ENCODE data around the gene ECM1.
A peak's percentile ranks its signal among the peaks of the same experiment; 100 is the strongest.

Gene ECM1

DNA sequence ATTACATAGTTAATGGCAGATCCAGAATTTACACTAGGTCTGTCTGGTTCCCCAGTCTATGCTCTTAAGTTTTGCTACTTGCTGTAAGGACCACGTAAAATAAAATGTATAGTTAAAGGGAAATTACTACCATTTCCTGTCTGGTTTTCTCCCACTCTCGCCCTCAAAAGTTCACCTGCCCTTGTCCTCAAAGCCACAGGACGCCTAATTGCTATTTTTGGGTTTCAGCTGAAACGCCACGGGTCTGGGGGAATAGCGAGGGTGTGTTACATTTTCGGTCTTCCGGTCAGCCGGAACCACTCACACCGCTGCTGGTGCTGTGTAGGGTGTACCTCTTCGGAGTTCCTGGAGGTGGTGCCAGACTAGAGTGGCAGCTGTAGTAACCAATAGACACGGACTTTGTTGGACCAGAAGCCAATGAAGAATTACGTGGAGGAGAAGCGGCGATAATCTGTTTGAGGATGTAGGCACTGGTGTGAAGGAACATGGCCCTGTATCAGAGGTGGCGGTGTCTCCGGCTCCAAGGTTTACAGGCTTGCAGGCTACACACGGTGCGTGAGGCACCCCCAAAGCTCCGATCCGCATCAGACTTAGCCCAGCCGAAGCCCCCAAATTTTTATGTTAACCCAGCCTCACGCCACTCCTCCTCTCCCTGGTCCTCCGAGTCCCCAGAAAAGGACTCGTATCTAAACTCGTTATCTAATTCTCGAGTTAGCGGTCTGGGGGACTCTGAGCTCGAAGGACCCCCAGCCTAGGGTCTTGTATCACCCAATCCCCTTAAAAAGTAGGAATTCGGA is 20.7 kb upstream of the ECM1 start, which contains the start of gene TARS2:
Gene TARS2 (plus strand): TSS at position 454 of the 797 bp plus-strand sequence. CDS start 32 bp downstream, at position 486.
- H3K4me3 Mint-ChIP-seq: peak within 1 kb of the TSS; percentile 96
- peaks cover 48% of the 10 kb centered on the region for H3K36me3 Mint-ChIP-seq (ENCODE audit: low read depth)
- no peaks in the 10 kb centered on the region for H3K9me3 Mint-ChIP-seq
- H3K4me1 Mint-ChIP-seq (ENCODE audit: low read depth): peaks cover 16% of the 10 kb centered on the region
- intact Hi-C loops (cut with micrococcal nuclease): no loop called here
- peak within 1 kb of the TSS; percentile 99 for H3K27ac Mint-ChIP-seq
- H3K27me3 Mint-ChIP-seq: no peaks in the 10 kb centered on the region

DNA sequence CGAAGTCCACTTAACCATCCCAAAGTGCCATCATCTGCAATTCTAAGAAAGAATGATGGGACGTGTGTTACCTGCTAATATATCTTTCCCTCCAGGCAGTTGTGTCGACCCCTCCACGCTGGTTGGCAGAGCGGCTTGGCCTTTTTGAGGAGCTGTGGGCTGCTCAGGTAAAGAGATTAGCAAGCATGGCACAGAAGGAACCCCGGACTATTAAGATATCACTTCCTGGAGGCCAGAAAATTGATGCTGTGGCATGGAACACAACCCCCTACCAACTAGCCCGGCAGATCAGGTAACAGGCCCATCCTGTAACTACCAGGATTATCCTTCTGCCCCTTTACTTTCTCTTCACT is 20.2 kb upstream of the ECM1 start:
- intact Hi-C loops (cut with micrococcal nuclease): no loop called here
- peak overlapping the region; percentile 99 for H3K27ac Mint-ChIP-seq
- peaks cover 16% of the 10 kb centered on the region for H3K4me1 Mint-ChIP-seq (ENCODE audit: low read depth)
- H3K9me3 Mint-ChIP-seq: no peaks in the 10 kb centered on the region
- H3K27me3 Mint-ChIP-seq: no peaks in the 10 kb centered on the region
- H3K36me3 Mint-ChIP-seq (ENCODE audit: low read depth): peaks cover 53% of the 10 kb centered on the region
- peak overlapping the region; percentile 96 for H3K4me3 Mint-ChIP-seq

DNA sequence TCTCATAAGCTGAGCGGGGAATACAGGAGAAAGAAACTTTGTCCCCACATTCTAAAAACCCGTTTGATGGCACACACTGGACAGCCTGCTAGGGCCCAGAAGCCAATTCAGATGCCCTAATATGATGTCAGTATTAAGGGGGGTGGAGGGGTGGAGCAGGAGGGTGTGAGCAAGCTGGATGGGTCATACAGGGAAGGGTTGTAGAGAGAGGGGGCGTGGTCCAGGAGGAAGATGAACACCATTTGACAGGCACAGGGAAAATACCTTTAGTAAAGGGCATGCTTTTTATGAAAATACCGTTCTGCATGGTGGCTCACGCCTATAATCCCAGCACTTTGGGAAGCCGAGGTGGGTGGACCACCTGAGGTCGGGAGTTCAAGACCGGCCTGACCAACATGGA is 14.7 kb upstream of the ECM1 start:
- Mint-ChIP-seq H3K4me1 (ENCODE audit: low read depth) (peaks cover 7% of the 10 kb centered on the region), H3K36me3 (ENCODE audit: low read depth) (peaks cover 94% of the 10 kb centered on the region), H3K4me3 (no peak overlapping the region), H3K27me3 (no peaks in the 10 kb centered on the region), H3K9me3 (no peaks in the 10 kb centered on the region), H3K27ac (no peak overlapping the region)
- intact Hi-C loops (cut with micrococcal nuclease): no loop called here

DNA sequence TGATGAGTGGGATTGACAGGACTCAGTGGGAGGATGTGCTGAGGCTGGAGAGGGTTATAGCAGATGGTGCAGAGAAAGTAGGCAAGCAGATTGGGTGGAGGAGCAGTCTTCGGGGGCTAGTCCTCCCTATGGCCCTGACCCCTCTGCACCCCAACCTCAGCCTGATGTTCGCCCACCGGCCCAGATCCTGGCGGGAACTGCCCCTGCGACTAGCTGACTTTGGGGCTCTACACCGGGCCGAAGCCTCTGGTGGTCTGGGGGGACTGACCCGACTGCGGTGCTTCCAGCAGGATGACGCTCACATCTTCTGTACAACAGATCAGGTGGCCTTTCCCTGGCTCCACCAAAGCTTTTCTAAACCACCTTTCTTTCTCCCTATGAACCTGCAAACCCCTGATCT is 9.6 kb upstream of the ECM1 start:
- Mint-ChIP-seq H3K27ac (peak overlapping the region; percentile 11), H3K27me3 (no peaks in the 10 kb centered on the region), H3K9me3 (no peaks in the 10 kb centered on the region), H3K4me1 (ENCODE audit: low read depth) (no peaks in the 10 kb centered on the region), H3K4me3 (no peak overlapping the region), H3K36me3 (ENCODE audit: low read depth) (peaks cover 92% of the 10 kb centered on the region)
- intact Hi-C loops (cut with micrococcal nuclease): no loop called here

DNA sequence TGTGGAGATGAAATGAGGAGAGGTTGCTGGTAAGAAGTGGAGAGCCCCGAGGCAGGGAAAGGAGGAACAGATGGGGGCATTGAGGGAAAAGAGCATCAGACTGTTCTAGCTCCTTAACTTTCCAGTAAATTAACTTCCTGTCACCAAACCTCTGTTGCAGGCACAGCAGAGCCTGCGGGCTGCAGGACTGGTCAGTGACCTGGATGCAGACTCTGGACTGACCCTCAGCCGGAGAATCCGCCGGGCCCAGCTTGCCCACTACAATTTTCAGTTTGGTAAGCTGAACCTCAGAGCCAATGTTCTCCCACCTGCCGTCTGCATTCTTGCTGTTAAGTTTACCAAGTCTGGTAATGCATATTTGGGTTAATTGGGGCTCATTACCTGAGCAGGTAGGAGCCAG is 2.5 kb upstream of the ECM1 start:
- Mint-ChIP-seq H3K27me3 (no peaks in the 10 kb centered on the region), H3K36me3 (ENCODE audit: low read depth) (peaks cover 72% of the 10 kb centered on the region), H3K4me3 (no peak overlapping the region), H3K27ac (peak overlapping the region; percentile 6), H3K9me3 (no peaks in the 10 kb centered on the region), H3K4me1 (ENCODE audit: low read depth) (peaks cover 31% of the 10 kb centered on the region)
- intact Hi-C loops (cut with micrococcal nuclease): no loop called here

- intact Hi-C loops (cut with micrococcal nuclease): no loop called here
- Mint-ChIP-seq H3K36me3 (ENCODE audit: low read depth) (peaks cover 74% of the 10 kb centered on the region), H3K4me3 (peak overlapping the region; percentile 48), H3K9me3 (no peaks in the 10 kb centered on the region), H3K27ac (peak overlapping the region; percentile 77), H3K4me1 (ENCODE audit: low read depth) (peaks cover 32% of the 10 kb centered on the region), H3K27me3 (no peaks in the 10 kb centered on the region)
Measured at GRCh38 chr1:150508982-150509381, 1.1 kb downstream of the ECM1 start.

DNA sequence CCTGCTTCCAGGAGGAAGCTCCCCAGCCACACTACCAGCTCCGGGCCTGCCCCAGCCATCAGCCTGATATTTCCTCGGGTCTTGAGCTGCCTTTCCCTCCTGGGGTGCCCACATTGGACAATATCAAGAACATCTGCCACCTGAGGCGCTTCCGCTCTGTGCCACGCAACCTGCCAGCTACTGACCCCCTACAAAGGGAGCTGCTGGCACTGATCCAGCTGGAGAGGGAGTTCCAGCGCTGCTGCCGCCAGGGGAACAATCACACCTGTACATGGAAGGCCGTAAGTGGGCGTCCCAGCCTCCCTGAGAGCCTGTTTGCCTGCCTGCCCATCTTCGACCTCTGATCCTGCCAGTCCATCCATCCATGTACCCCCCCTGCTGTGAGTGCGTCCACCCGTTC is 3.6 kb downstream of the ECM1 start:
- Mint-ChIP-seq H3K27ac (no peak overlapping the region), H3K4me1 (ENCODE audit: low read depth) (peaks cover 55% of the 10 kb centered on the region), H3K4me3 (no peak overlapping the region), H3K27me3 (peaks cover 7% of the 10 kb centered on the region), H3K36me3 (ENCODE audit: low read depth) (peaks cover 48% of the 10 kb centered on the region), H3K9me3 (no peaks in the 10 kb centered on the region)
- intact Hi-C loops (cut with micrococcal nuclease): no loop called here

DNA sequence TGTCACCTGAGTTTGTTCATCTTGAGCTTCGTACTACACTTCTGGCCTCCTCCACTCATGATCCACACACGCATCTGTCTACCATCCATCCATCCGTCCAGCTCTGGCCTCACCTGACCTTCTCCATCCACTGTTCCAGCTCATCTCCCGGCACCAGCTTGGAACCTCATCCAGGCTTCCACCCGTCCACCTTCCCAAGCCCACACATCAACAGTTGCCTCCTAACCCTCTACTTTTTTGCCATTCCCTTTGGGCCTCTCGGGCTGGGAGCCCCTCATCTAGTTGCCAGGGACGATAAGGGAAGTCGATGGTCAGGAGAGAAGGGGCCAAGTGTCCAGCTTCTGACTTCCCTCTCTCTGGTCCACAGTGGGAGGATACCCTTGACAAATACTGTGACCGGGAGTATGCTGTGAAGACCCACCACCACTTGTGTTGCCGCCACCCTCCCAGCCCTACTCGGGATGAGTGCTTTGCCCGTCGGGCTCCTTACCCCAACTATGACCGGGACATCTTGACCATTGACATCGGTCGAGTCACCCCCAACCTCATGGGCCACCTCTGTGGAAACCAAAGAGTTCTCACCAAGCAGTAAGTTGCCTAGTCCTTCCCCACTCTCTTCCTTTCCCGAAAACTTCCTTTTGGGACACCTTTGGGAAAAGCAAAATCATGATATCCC is 4.2 kb downstream of the ECM1 start:
- Mint-ChIP-seq H3K9me3 (no peaks in the 10 kb centered on the region), H3K27ac (no peak overlapping the region), H3K36me3 (ENCODE audit: low read depth) (peaks cover 42% of the 10 kb centered on the region), H3K4me1 (ENCODE audit: low read depth) (peaks cover 56% of the 10 kb centered on the region), H3K4me3 (no peak overlapping the region), H3K27me3 (peaks cover 7% of the 10 kb centered on the region)
- intact Hi-C loops (cut with micrococcal nuclease): no loop called here

DNA sequence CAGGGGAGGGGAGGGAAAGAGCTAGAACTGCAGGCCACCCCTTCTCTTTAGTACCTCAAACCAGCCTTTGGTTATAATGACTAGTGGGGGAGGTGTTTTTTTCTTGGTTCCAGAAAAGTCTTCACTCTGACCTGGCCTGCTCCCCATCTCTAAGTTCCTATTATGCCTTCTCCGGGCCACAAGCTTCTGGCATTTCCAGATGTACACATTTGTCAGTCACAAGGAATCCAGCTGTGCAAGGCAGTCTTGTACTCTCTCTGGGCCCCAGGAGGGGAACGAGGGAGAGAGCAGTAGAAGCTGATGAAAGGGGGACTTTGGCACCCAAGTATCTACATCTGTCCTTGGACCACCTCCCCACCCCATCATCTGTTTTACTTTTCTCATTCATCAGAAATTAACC is 4.9 kb downstream of the ECM1 start:
- peaks cover 51% of the 10 kb centered on the region for H3K4me1 Mint-ChIP-seq (ENCODE audit: low read depth)
- H3K9me3 Mint-ChIP-seq: no peaks in the 10 kb centered on the region
- no peak overlapping the region for H3K27ac Mint-ChIP-seq
- H3K27me3 Mint-ChIP-seq: peaks cover 7% of the 10 kb centered on the region
- H3K36me3 Mint-ChIP-seq (ENCODE audit: low read depth): peaks cover 41% of the 10 kb centered on the region
- H3K4me3 Mint-ChIP-seq: no peak overlapping the region
- intact Hi-C loops (cut with micrococcal nuclease): no loop called here

DNA sequence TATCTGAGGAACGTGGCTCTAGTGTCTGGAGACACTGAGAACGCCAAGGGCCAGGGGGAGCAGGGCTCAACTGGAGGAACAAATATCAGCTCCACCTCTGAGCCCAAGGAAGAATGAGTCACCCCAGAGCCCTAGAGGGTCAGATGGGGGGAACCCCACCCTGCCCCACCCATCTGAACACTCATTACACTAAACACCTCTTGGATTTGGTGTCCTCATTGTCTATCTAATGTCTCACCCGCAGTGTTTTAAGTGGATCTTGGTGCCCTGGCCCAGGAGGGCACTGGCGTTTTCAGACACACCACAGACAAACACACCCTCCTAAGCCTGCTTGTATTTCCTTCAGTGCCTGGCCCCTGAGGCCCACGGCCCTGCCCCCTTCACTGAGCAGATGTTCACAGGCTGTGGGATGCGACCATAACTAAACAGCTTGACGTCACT is 5.5 kb downstream of the ECM1 start:
- Mint-ChIP-seq H3K9me3 (no peaks in the 10 kb centered on the region), H3K36me3 (ENCODE audit: low read depth) (peaks cover 41% of the 10 kb centered on the region), H3K4me1 (ENCODE audit: low read depth) (peaks cover 45% of the 10 kb centered on the region), H3K27me3 (peaks cover 7% of the 10 kb centered on the region), H3K4me3 (no peak overlapping the region), H3K27ac (no peak overlapping the region)
- intact Hi-C loops (cut with micrococcal nuclease): no loop called here

GRCh38 chr1:150514260-150514659 is 6.4 kb downstream of the ECM1 start:
- intact Hi-C loops (cut with micrococcal nuclease): no loop called here
- H3K9me3 Mint-ChIP-seq: no peaks in the 10 kb centered on the region
- no peak overlapping the region for H3K27ac Mint-ChIP-seq
- peak overlapping the region; percentile 49 for H3K4me3 Mint-ChIP-seq
- peaks cover 37% of the 10 kb centered on the region for H3K4me1 Mint-ChIP-seq (ENCODE audit: low read depth)
- H3K27me3 Mint-ChIP-seq: peaks cover 7% of the 10 kb centered on the region
- peaks cover 41% of the 10 kb centered on the region for H3K36me3 Mint-ChIP-seq (ENCODE audit: low read depth)

- Mint-ChIP-seq H3K4me1 (ENCODE audit: low read depth) (peaks cover 30% of the 10 kb centered on the region), H3K27me3 (peaks cover 7% of the 10 kb centered on the region), H3K27ac (peak overlapping the region; percentile 89), H3K9me3 (no peaks in the 10 kb centered on the region), H3K4me3 (peak overlapping the region; percentile 91), H3K36me3 (ENCODE audit: low read depth) (peaks cover 38% of the 10 kb centered on the region)
- intact Hi-C loops (cut with micrococcal nuclease): no loop called here
Measured at GRCh38 chr1:150514913-150515327, 7.0 kb downstream of the ECM1 start.

DNA sequence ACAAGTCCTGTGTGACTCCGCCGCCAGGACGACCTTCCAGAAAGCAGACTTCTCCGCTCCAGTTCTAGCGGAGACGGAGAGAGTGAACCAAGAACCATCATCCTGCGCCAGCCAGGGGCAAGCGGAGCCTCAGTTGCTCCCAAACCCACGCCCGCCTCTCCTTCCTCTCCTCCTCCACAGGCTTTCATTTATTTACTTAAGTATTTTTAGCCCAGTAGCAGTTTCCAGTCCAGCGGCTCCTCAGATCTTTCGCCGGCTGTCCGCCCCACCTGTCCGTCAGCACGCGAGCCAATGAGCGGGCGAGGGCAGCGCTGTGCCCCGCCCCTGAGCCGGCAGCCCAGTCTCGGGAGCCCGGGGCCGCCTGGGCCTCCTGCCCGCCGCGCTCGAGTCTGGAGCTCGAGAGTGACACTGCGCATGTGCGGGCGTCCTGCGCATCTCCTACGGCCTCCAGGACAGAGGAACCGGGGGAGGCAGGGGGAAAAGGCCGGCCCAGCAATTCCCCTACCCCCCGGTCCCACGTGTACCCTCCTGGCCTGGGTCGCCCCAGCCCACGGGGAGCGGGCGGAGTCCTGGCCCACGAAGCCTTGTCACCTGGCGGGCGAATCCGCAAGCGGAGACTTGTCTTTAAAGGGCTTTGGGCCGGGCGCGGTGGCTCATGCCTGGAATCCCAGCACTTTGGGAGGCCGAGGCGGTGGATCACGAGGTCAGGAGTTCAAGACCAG is 7.6 kb downstream of the ECM1 start, which contains the start of gene FALEC:
Gene FALEC (plus strand): TSS at position 425 of the 722 bp plus-strand sequence.
- H3K27ac Mint-ChIP-seq: peak within 1 kb of the TSS; percentile 89
- H3K9me3 Mint-ChIP-seq: no peaks in the 10 kb centered on the region
- peaks cover 7% of the 10 kb centered on the region for H3K27me3 Mint-ChIP-seq
- peaks cover 25% of the 10 kb centered on the region for H3K4me1 Mint-ChIP-seq (ENCODE audit: low read depth)
- H3K36me3 Mint-ChIP-seq (ENCODE audit: low read depth): peaks cover 32% of the 10 kb centered on the region
- peak within 1 kb of the TSS; percentile 91 for H3K4me3 Mint-ChIP-seq
- intact Hi-C loops (cut with micrococcal nuclease): no loop called here

GRCh38 chr1:150516050-150516591 is 8.2 kb downstream of the ECM1 start:
- Mint-ChIP-seq H3K27ac (peak overlapping the region; percentile 89), H3K4me3 (peak overlapping the region; percentile 91), H3K27me3 (peaks cover 7% of the 10 kb centered on the region), H3K36me3 (ENCODE audit: low read depth) (peaks cover 26% of the 10 kb centered on the region), H3K9me3 (no peaks in the 10 kb centered on the region), H3K4me1 (ENCODE audit: low read depth) (peaks cover 25% of the 10 kb centered on the region)
- intact Hi-C loops (cut with micrococcal nuclease): no loop called here

Data from dendritic cell treated with granulocyte-macrophage colony-stimulating factor and Interleukin-4, amounts not matched to agents 40 ng/mL and 50 ng/mL, for 4 days (primary cell).